ENCODE results near the gene MRPS2. TPM values are rescaled to one million over a fixed set of nuclear protein-coding genes. Genes with fewer than 3 reads are reported as not detected.

The MRPS2 gene
- total RNA-seq, 1 donor from 2014 or later, result 57.3 TPM

DNA sequence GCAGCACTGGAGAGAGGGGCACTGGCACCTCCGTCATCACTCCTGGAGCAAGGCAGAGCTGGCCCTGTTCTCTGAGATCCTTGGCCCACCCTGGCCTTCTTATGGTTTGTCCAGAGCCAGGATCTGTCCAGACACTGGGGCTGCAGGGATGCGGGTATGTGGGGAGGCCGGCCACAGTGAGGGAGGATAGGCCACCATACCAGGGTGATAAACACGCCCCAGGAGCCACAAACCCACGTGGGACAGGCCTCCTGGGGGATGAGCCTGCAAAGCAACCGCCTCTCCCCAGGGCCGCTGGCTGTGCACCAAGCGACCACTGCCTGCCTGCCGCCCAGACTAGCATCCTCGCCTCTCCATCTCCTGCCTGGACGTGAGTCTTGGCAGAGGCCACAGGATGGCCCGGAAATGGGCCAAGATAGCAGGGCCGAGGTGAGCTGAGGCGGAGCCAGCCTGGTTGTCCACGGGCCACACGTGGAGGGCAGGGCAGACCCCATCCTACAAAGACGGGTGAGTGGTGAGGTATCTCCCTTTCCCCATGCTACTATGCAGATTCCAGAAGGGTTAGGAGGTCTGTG is 49.9 kb downstream of the MRPS2 start:
- Histone ChIP-seq H3K9me3 (no peaks in the 10 kb centered on the region), H3K27ac (no peak overlapping the region), H3K27me3 (no peaks in the 10 kb centered on the region), H3K4me3 (no peak overlapping the region), H3K36me3 (no peaks in the 10 kb centered on the region), H3K4me1 (no peaks in the 10 kb centered on the region)
- DNase-seq (ENCODE audit: low spot score in 2 of 2), result no peak
- intact Hi-C loops (cut with DNase I), result no loop called here
- no peak for TF ChIP-seq CTCF (IDR thresholded peaks at IDR 0.05)

DNA sequence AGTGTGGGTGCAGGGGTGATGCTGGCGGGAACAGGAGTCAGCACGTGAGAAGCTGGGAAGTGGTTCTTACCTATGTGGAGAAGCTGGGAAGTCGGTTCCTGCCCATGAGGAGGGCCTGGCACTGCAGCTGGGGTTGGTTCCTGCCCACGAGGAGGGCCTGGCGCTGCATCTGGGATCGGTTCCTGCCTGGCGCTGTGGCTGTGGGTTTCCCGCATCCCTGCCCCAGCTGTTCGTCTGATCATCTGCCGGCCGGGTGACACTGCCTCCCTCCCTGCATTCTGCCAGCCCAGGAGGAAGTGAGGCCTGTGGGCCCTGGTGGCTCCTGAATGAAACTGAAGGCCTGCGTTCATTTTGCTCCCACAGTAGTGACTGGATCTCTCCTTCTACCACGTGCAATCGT is 50.5 kb downstream of the MRPS2 start:
- Histone ChIP-seq H3K9me3 (no peaks in the 10 kb centered on the region), H3K36me3 (no peaks in the 10 kb centered on the region), H3K27me3 (no peaks in the 10 kb centered on the region), H3K4me3 (no peak overlapping the region), H3K4me1 (no peaks in the 10 kb centered on the region), H3K27ac (no peak overlapping the region)
- no peak for DNase-seq (ENCODE audit: low spot score in 2 of 2)
- TF ChIP-seq CTCF (IDR thresholded peaks at IDR 0.05), result no peak
- intact Hi-C loops (cut with DNase I), result no loop called here

DNA sequence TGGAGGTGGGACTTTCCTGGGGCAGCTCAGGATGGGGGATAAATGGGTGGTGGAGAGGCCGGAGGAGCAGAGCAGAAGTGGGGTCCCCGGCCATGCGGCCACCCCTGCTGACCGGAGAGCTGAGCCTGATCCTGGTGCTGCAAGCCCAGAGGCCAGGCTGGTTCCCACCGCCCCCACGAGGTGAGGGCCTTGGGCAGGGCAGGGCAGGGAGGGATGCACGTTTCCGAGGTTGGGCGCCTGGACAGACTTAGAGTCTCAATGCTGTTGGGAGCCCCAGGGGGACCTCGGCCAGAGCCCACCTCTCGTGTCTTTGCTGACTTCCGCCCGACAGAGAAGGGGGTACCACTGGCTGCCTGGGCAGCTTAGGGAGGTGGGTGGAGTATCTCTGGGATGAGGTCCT is 51.0 kb downstream of the MRPS2 start:
- intact Hi-C loops (cut with DNase I), result no loop called here
- H3K36me3 ChIP-seq, result no peaks in the 10 kb centered on the region
- H3K27me3 ChIP-seq, result no peaks in the 10 kb centered on the region
- H3K4me3 ChIP-seq, result no peak overlapping the region
- no peak overlapping the region for H3K27ac ChIP-seq
- DNase-seq (ENCODE audit: low spot score in 2 of 2), result no peak
- H3K9me3 ChIP-seq, result no peaks in the 10 kb centered on the region
- no peak for TF ChIP-seq CTCF (IDR thresholded peaks at IDR 0.05)
- H3K4me1 ChIP-seq, result no peaks in the 10 kb centered on the region

GRCh38 chr9:135552021-135552697 is 51.7 kb downstream of the MRPS2 start:
- intact Hi-C loops (cut with DNase I), result no loop called here
- Histone ChIP-seq H3K9me3 (no peaks in the 10 kb centered on the region), H3K4me1 (no peaks in the 10 kb centered on the region), H3K27me3 (no peaks in the 10 kb centered on the region), H3K27ac (no peak overlapping the region), H3K36me3 (no peaks in the 10 kb centered on the region), H3K4me3 (no peak overlapping the region)
- no peak for TF ChIP-seq CTCF (IDR thresholded peaks at IDR 0.05)
- DNase-seq (ENCODE audit: low spot score in 2 of 2), result no peak

GRCh38 chr9:135552698-135553171 is 52.3 kb downstream of the MRPS2 start:
- Histone ChIP-seq H3K9me3 (no peaks in the 10 kb centered on the region), H3K27me3 (no peaks in the 10 kb centered on the region), H3K4me3 (no peak overlapping the region), H3K36me3 (no peaks in the 10 kb centered on the region), H3K4me1 (no peaks in the 10 kb centered on the region), H3K27ac (no peak overlapping the region)
- intact Hi-C loops (cut with DNase I), result no loop called here
- TF ChIP-seq CTCF (IDR thresholded peaks at IDR 0.05), result no peak
- no peak for DNase-seq (ENCODE audit: low spot score in 2 of 2)

Other genes with a start within 250 kb of the MRPS2 start
- 25.5 TPM for gene PPP1R26, start 20.9 kb upstream of the MRPS2 start, total RNA-seq
- gene LCN1, start 20.8 kb downstream of the MRPS2 start, total RNA-seq, result not detected
- gene OBP2A, start 45.4 kb downstream of the MRPS2 start, total RNA-seq, result not detected
- not detected for gene PAEP, start 61.1 kb downstream of the MRPS2 start, total RNA-seq
- gene GLT6D1, start 138.9 kb downstream of the MRPS2 start, total RNA-seq, result not detected
- gene LCN9, start 162.6 kb downstream of the MRPS2 start, total RNA-seq, result not detected
- gene SOHLH1, start 198.8 kb downstream of the MRPS2 start, total RNA-seq, result not detected
- not detected for gene KCNT1, start 201.5 kb downstream of the MRPS2 start, total RNA-seq

Measured in ascending aorta (tissue), 2 donors.